ENCODE results near the gene RPRM. TPM values are rescaled to one million over a fixed set of nuclear protein-coding genes. Genes with fewer than 3 reads are reported as not detected.

Gene RPRM
- total and polyA plus RNA-seq, 8 donors, result 0.16 to 0.42 (median 0.23) TPM; not detected in 5

DNA sequence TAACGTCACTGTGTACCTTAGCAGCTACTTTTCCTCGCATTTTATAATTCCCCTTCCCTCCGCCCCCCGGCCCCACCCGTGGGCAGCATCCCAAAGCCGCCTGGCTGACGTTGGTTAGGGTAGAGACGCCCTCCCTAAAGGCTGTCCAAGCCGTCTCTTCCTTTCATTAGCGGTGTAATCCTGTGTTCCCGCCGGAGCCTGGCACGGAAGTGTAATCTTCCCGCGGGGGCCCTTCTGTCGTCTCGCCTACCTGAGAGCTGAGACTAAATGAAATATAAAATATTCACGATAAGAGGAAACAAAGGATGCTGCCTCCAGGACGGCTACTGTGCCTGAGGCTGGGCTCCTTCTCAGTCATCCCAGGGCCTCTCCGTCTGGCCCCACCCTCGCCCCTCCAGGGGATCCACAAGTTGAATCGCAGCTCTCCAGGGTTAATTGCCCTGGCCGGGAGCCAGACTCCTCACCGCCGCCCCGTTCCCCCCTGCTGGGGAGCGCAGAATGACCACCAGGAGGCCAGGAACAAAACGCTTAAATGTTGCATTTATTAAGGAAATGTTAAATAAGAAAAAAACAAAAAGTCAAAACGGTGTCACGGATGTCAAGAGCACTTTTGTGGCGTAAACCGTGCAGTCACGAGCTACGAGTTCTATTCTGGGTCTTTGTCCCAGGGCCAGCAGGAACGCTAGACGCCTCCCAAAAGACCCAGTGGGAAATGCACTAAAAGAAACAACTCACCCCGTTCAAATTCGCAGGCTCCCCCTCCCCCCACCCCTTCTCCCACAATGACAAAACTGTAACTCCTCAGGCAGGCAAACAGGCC is 1.5 kb downstream of the RPRM start:
- no peak overlapping the region for H3K27ac ChIP-seq
- no peak for FAIRE-seq
- 3% methylated on average over 38 of the region's 38 CpGs for WGBS, 2 donors

DNA sequence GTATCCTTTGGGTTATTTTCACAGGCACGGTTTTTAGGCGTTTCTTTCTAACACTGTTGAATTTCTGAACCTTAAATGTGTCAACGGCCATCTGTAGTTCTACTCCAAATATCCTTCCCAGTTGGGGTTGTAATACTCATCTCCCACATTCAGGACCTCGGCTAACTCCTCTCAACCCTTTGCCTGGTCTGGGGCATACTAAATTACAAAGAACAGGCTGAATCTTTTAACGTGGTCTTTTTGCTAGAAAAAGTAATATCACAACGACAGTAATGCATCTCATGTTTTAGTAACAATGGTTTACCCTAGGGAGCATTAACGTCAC is 2.1 kb downstream of the RPRM start:
- ATAC-seq (no peak), DNase-seq (no peak), FAIRE-seq (no peak)
- TF ChIP-seq, protein P1, sequence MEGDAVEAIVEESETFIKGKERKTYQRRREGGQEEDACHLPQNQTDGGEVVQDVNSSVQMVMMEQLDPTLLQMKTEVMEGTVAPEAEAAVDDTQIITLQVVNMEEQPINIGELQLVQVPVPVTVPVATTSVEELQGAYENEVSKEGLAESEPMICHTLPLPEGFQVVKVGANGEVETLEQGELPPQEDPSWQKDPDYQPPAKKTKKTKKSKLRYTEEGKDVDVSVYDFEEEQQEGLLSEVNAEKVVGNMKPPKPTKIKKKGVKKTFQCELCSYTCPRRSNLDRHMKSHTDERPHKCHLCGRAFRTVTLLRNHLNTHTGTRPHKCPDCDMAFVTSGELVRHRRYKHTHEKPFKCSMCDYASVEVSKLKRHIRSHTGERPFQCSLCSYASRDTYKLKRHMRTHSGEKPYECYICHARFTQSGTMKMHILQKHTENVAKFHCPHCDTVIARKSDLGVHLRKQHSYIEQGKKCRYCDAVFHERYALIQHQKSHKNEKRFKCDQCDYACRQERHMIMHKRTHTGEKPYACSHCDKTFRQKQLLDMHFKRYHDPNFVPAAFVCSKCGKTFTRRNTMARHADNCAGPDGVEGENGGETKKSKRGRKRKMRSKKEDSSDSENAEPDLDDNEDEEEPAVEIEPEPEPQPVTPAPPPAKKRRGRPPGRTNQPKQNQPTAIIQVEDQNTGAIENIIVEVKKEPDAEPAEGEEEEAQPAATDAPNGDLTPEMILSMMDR (IDR thresholded peaks at IDR 0.05), result no peak
- H3K27ac ChIP-seq, result no peak overlapping the region
- H3K27me3 ChIP-seq, result peaks cover 0 to 8% (median 2%) of the 10 kb centered on the region in 4 donors
- H3K4me3 ChIP-seq, result no peak overlapping the region
- no peaks in the 10 kb centered on the region for H3K36me3 ChIP-seq
- H3K9me3 ChIP-seq, result no peaks in the 10 kb centered on the region
- intact Hi-C loops (cut with DNase I), result no loop called here
- 9% methylated on average over 7 of the region's 7 CpGs for WGBS, 2 donors
- peaks cover 0 to 10% (median 0%) of the 10 kb centered on the region in 3 donors for H3K4me1 ChIP-seq

More for the DNA sequence above, 1.5 kb downstream of the RPRM start:
- no peaks in the 10 kb centered on the region for H3K36me3 ChIP-seq
- intact Hi-C loops (cut with DNase I), result no loop called here
- ATAC-seq, result no peak
- peaks cover 0 to 10% (median 0%) of the 10 kb centered on the region in 3 donors for H3K4me1 ChIP-seq
- H3K4me3 ChIP-seq, result peak overlapping the region in 1 of 4 donors; percentile 45
- H3K27me3 ChIP-seq, result peaks cover 0 to 8% (median 3%) of the 10 kb centered on the region in 4 donors
- TF ChIP-seq, protein P1 (IDR thresholded peaks at IDR 0.05), result no peak
- peak in 2 of 6 donors; percentile 52 to 54 for DNase-seq
- no peaks in the 10 kb centered on the region for H3K9me3 ChIP-seq

DNA sequence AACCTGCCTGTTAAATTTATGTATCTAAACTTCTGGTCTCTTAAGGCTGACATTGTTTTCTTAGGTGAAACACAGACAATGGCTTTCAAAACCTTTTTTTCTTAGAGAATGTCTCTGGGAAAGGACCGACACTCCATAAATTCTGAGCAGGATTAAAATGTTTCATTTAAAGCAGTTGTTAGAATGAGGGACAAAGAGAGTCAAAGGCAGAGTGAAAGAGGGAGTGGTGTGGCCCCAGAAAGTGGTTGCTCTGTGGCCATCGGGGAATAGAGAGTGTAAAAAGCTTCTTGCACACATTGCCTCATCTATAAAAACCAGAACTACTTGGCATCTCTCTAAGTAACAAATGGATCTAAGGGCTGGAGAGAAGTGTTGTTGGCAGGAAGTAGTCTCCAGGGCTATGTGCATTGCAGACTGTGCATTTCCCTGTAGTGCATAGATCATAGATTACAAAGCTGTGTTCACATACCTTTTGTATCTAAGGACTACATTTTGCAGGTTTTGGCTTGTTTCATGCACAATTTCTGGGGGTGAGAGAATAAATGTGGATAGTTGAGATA is 3.6 kb downstream of the RPRM start:
- no peak overlapping the region for H3K4me3 ChIP-seq
- H3K9me3 ChIP-seq, result no peaks in the 10 kb centered on the region
- no peak for ATAC-seq
- H3K27ac ChIP-seq, result no peak overlapping the region
- TF ChIP-seq, protein P1 (IDR thresholded peaks at IDR 0.05), result no peak
- intact Hi-C loops (cut with DNase I), result no loop called here
- H3K4me1 ChIP-seq, result peaks cover 0 to 10% (median 0%) of the 10 kb centered on the region in 3 donors
- H3K27me3 ChIP-seq, result peaks cover 0 to 4% (median 0%) of the 10 kb centered on the region in 4 donors
- no peak for DNase-seq
- no peak for FAIRE-seq
- H3K36me3 ChIP-seq, result no peaks in the 10 kb centered on the region
- 71 to 83% methylated on average over 2 of the region's 2 CpGs for WGBS, 2 donors

DNA sequence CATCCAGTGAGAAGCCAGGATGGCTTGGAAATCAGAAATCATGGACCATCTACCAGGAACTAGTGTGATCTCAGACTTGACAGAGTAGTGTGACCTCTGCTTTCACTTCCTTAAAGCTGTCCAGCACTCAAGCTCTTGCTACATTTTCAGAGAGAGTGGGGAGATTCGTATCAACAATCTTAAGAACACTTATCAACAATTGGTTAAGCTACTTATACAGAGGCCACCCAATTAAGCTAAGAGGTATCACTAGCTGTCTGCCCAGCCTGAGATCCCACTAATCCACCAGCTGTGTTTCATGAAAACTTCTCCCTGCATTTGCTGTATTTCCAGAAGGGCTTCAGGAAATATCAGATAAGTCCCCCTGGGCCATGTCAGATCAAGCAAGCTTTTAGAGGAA is 4.2 kb downstream of the RPRM start:
- TF ChIP-seq, protein P1 (IDR thresholded peaks at IDR 0.05), result no peak
- 17 to 18% methylated on average over 1 of the region's 1 CpG for WGBS, 2 donors
- FAIRE-seq, result no peak

DNA sequence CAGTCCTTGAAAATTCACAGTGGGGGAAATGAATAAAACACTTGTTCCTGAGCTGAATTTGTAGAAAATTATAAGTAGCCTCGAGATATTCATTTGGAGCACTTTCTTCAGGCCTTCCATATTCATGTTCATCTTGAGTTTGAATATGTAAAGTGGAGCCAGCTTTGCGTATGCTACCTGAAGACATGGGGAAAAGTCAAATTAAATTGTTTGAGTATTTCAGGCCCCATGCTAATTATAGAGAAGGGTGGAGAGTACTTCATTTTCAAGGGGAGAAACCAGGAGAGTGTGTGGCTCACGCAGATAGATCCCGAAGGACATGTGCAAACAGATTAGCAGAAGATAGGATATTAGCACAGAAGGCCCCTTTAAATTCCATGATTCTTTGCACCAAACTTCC is 7.7 kb downstream of the RPRM start:
- DNase-seq (no peak), FAIRE-seq (no peak), ATAC-seq (no peak)
- H3K36me3 ChIP-seq, result no peaks in the 10 kb centered on the region
- no peaks in the 10 kb centered on the region for H3K4me1 ChIP-seq
- 63 to 66% methylated on average over 4 of the region's 4 CpGs for WGBS, 2 donors
- H3K4me3 ChIP-seq, result no peak overlapping the region
- TF ChIP-seq, protein P1 (IDR thresholded peaks at IDR 0.05), result no peak
- H3K27ac ChIP-seq, result no peak overlapping the region
- H3K27me3 ChIP-seq, result no peaks in the 10 kb centered on the region
- H3K9me3 ChIP-seq, result no peaks in the 10 kb centered on the region
- intact Hi-C loops (cut with DNase I), result no loop called here

More for the DNA sequence above, 4.2 kb downstream of the RPRM start:
- no peak overlapping the region for H3K4me3 ChIP-seq
- no peaks in the 10 kb centered on the region for H3K36me3 ChIP-seq
- DNase-seq, result no peak
- H3K9me3 ChIP-seq, result no peaks in the 10 kb centered on the region
- H3K27me3 ChIP-seq, result no peaks in the 10 kb centered on the region
- no peak for ATAC-seq
- intact Hi-C loops (cut with DNase I), result no loop called here
- H3K4me1 ChIP-seq, result peaks cover 0 to 10% (median 0%) of the 10 kb centered on the region in 3 donors
- no peak overlapping the region for H3K27ac ChIP-seq

Measured in pancreas (tissue), 10 donors.